Endodermal cell (in vitro differentiated cells): ENCODE results near the gene SUFU. TPM values are rescaled to one million over a fixed set of nuclear protein-coding genes. Genes with fewer than 3 reads are reported as not detected.

Source experiments
- DNase-seq: peaks from one replicate; pipeline ENCODE4 v3.0.0-alpha.2; 2017
- H3K27ac ChIP-seq: 2 replicates; pipeline ENCODE4 v1.5.1; 2013; ENCODE audit warnings: mild to moderate bottlenecking, low read depth, low read length, moderate library complexity
- H3K27me3 ChIP-seq: 2 replicates; pipeline ENCODE4 v1.6.1; 2013; ENCODE audit warnings: mild to moderate bottlenecking, low read length, moderate library complexity; ENCODE audit not compliant: insufficient read depth, control insufficient read depth, poor library complexity, severe bottlenecking
- H3K36me3 ChIP-seq: 2 replicates; pipeline ENCODE4 v1.7.0; 2013; ENCODE audit warnings: mild to moderate bottlenecking, low read length, moderate library complexity; ENCODE audit not compliant: control insufficient read depth, insufficient read depth
- H3K4me1 ChIP-seq: one replicate; pipeline ENCODE4 v1.7.0; 2013; ENCODE audit warnings: low read length; ENCODE audit not compliant: control insufficient read depth, insufficient read depth
- H3K4me3 ChIP-seq: 2 replicates; pipeline ENCODE4 v1.5.1; 2013; ENCODE audit warnings: mild to moderate bottlenecking, low read length, moderate library complexity
- H3K9ac ChIP-seq: 2 replicates; pipeline ENCODE4 v1.6.1; 2013; ENCODE audit warnings: mild to moderate bottlenecking, low read length, moderate library complexity; ENCODE audit not compliant: poor library complexity, severe bottlenecking; ENCODE audit errors: extremely low read depth
- H3K9me3 ChIP-seq: 2 replicates; pipeline ENCODE4 v1.6.1; 2013; ENCODE audit warnings: mild to moderate bottlenecking, low read length, moderate library complexity; ENCODE audit not compliant: control insufficient read depth
- H3K27ac Mint-ChIP-seq: 2 replicates; pipeline ENCODE4 v1.8.0; 2020; ENCODE audit warnings: mixed read lengths
- H3K27me3 Mint-ChIP-seq: 2 replicates; pipeline ENCODE4 v1.8.0; 2021; ENCODE audit warnings: mild to moderate bottlenecking, mixed read lengths; ENCODE audit not compliant: insufficient read depth
- H3K36me3 Mint-ChIP-seq: 2 replicates; pipeline ENCODE4 v1.8.0; 2020; ENCODE audit warnings: low read depth, mixed read lengths
- H3K4me1 Mint-ChIP-seq: 2 replicates; pipeline ENCODE4 v1.8.0; 2020; ENCODE audit warnings: mixed read lengths
- H3K4me3 Mint-ChIP-seq: 2 replicates; pipeline ENCODE4 v1.8.0; 2020; ENCODE audit warnings: mild to moderate bottlenecking, moderate library complexity, mixed read lengths
- H3K9me3 Mint-ChIP-seq: 2 replicates; pipeline ENCODE4 v1.8.0; 2020; ENCODE audit warnings: mild to moderate bottlenecking, mixed read lengths
- WGBS, 2 experiments: methylation state at CpG; one replicate each; pipeline versions ENCODE4 v1.1.5 to v1.1.7; 2013; ENCODE audit warnings: missing lambda C conversion rate in 2 of 2, mixed read lengths in 1 of 2; ENCODE audit not compliant: insufficient coverage in 1 of 2, insufficient read length in 1 of 2; 5-methylcytosine and 5-hydroxymethylcytosine counted together
- total RNA-seq, 2 donors: library from RNA; stranded (reverse); fragmentation: NEBNext Ultra II Directional in 1 of 2; extraction: Animal tissue kit (Norgen Biotek cat#: 25700) in 1 of 2; gene quantifications; 2 replicates in 1 of 2; 3 replicates in 1 of 2; pipeline ENCODE4 v1.2.1, GENCODE V29; 2021
- TF ChIP-seq, protein P1 (sequence below): fragments of 200-600 bp; sonication (generic); conservative IDR thresholded peaks from 2 replicates; pipeline ENCODE4 v1.5.0; 2021; ENCODE audit warnings: antibody characterized with exemption, mild to moderate bottlenecking

The SUFU gene
- total RNA-seq, 2 donors from 2014 or later = 19.1 to 20.6 TPM

DNA sequence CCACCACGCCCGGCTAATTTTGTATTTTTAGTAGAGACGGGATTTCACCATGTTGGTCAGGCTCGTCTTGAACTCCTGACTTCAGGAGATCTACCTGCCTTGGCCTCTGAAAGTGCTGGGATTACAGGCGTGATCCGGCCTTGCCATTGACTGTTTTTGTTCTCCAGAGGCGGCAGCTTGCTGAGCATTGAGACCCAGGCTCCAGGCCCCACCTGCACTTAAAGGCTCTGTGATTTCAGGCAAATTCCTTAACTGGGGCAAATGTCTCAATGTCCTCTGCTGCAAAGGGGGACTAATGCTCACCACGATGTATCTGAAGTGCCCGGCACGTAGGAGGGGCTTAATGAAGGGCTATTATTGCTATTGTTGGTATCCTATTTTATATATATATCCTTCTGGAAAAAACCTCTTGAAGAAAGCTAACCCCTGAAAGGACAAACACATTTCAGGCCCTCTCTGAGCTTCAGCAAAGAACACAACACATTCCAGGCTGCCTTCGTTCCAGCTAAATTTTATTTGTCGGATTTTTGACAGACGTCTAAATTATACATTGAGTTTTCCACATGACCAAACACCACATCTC is 169.6 kb downstream of the SUFU start:
- H3K36me3 ChIP-seq = no peaks in the 10 kb centered on the region
- H3K27me3 ChIP-seq = no peaks in the 10 kb centered on the region
- H3K27ac ChIP-seq = peak overlapping the region; percentile 93
- H3K27ac Mint-ChIP-seq = no peak overlapping the region
- H3K9ac ChIP-seq = no peak overlapping the region
- no peak overlapping the region for H3K4me3 Mint-ChIP-seq
- peak; percentile 63 for DNase-seq
- no peaks in the 10 kb centered on the region for H3K9me3 Mint-ChIP-seq
- TF ChIP-seq, protein P1, sequence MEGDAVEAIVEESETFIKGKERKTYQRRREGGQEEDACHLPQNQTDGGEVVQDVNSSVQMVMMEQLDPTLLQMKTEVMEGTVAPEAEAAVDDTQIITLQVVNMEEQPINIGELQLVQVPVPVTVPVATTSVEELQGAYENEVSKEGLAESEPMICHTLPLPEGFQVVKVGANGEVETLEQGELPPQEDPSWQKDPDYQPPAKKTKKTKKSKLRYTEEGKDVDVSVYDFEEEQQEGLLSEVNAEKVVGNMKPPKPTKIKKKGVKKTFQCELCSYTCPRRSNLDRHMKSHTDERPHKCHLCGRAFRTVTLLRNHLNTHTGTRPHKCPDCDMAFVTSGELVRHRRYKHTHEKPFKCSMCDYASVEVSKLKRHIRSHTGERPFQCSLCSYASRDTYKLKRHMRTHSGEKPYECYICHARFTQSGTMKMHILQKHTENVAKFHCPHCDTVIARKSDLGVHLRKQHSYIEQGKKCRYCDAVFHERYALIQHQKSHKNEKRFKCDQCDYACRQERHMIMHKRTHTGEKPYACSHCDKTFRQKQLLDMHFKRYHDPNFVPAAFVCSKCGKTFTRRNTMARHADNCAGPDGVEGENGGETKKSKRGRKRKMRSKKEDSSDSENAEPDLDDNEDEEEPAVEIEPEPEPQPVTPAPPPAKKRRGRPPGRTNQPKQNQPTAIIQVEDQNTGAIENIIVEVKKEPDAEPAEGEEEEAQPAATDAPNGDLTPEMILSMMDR = no peak
- H3K4me1 ChIP-seq = peaks cover 16% of the 10 kb centered on the region
- no peaks in the 10 kb centered on the region for H3K27me3 Mint-ChIP-seq
- H3K4me1 Mint-ChIP-seq = peaks cover 57% of the 10 kb centered on the region
- no peaks in the 10 kb centered on the region for H3K9me3 ChIP-seq
- H3K36me3 Mint-ChIP-seq = peaks cover 2% of the 10 kb centered on the region
- WGBS, 2 experiments = 88% methylated on average over 9 to 11 of the region's 13 CpGs
- H3K4me3 ChIP-seq = no peak overlapping the region

DNA sequence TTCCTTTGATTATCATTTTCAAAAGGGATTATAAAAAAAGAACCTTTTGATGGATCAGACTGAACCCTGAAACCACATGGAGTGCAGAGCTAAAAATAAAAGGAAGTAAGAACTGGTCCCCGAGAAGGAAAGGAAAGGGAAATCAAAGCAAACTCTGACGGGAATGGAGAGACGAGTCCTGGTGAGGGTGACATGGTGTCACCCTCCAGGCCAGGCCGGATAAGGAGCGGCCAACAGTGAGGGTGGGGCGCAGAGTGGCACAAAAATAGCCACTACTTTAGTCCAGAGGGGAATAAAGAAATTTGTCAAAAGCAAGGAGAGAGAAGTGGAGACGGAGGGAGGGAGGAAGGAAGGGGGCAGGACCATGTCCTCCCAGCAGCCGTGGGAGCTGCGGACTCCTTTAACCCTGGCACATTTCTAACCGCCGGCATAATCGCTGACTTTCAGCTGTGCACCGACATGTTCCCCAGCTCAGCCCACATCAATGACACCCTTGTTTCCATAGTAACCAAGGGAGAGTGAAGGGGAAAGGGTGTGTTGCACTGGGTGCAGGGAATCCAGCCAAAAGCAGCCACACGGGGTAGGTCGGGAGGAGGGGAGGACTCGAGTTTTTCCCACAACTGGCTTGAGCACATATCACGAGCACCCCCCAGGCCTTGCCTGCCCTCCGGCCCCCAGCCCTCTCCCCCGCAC is 170.2 kb downstream of the SUFU start:
- no peak overlapping the region for H3K4me3 ChIP-seq
- H3K27ac ChIP-seq = peak overlapping the region; percentile 93
- no peaks in the 10 kb centered on the region for H3K27me3 Mint-ChIP-seq
- H3K4me3 Mint-ChIP-seq = no peak overlapping the region
- H3K9me3 ChIP-seq = no peaks in the 10 kb centered on the region
- 40 to 60% methylated on average over 7 to 19 of the region's 19 CpGs for WGBS, 2 experiments
- peaks cover 62% of the 10 kb centered on the region for H3K4me1 Mint-ChIP-seq
- no peaks in the 10 kb centered on the region for H3K27me3 ChIP-seq
- H3K9me3 Mint-ChIP-seq = no peaks in the 10 kb centered on the region
- H3K36me3 ChIP-seq = no peaks in the 10 kb centered on the region
- TF ChIP-seq, protein P1 = no peak
- DNase-seq = peak; percentile 63
- H3K4me1 ChIP-seq = peaks cover 19% of the 10 kb centered on the region
- no peak overlapping the region for H3K27ac Mint-ChIP-seq
- H3K36me3 Mint-ChIP-seq = peaks cover 2% of the 10 kb centered on the region
- no peak overlapping the region for H3K9ac ChIP-seq

DNA sequence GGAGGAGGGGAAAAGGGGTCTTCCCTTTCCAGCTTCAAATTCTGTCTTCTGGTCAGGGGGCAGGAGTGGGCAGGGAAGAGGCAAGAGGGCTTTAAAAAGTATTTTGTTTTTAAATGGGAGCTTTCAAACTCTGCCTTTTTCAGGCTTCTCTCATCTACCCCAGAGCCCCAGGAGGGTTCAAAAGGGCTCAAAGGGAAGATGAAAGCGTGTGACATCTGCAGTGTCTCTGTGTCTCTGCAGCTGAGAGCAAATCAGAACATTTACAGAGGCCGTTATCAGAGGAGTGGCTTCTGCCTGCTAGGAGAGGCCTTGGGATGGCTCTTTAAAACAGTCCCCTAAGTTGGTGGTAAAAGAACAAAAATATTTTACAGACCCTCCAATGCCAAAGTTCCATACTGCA is 170.8 kb downstream of the SUFU start:
- Histone ChIP-seq H3K27me3 (no peaks in the 10 kb centered on the region), H3K27ac (peak overlapping the region; percentile 93), H3K36me3 (no peaks in the 10 kb centered on the region), H3K9ac (no peak overlapping the region), H3K4me3 (no peak overlapping the region), H3K4me1 (peaks cover 19% of the 10 kb centered on the region), H3K9me3 (no peaks in the 10 kb centered on the region)
- H3K27me3 Mint-ChIP-seq = no peaks in the 10 kb centered on the region
- H3K9me3 Mint-ChIP-seq = no peaks in the 10 kb centered on the region
- H3K4me1 Mint-ChIP-seq = peaks cover 68% of the 10 kb centered on the region
- TF ChIP-seq, protein P1 = no peak
- no peak overlapping the region for H3K4me3 Mint-ChIP-seq
- peaks cover 3% of the 10 kb centered on the region for H3K36me3 Mint-ChIP-seq
- no peak overlapping the region for H3K27ac Mint-ChIP-seq
- no peak for DNase-seq
- 50% methylated on average over 2 of the region's 2 CpGs; no CpG with 5 or more reads in 1 of the 2 experiments for WGBS, 2 experiments
